GM10266 (cell line): ENCODE results near the gene RAB39A.
"Not testable (repeated sequence)": the region's sequence is repeated elsewhere in the genome, so short reads cannot be mapped to it uniquely, and the experiment has no call there.

ENCODE experiments used
- DNase-seq: peaks from one replicate; pipeline ENCODE4 v3.0.0; 2012; ENCODE audit errors: extremely low spot score
- CTCF ChIP-seq: IDR thresholded peaks from 2 replicates; pipeline ENCODE4 v1.5.1; 2012; ENCODE audit warnings: mild to moderate bottlenecking, low read depth; ENCODE audit not compliant: control insufficient read depth, insufficient read depth; ENCODE audit errors: missing control alignments

Gene RAB39A

GRCh38 chr11:107921997-107922396 is 6.3 kb upstream of the RAB39A start:
- DNase-seq: no peak

GRCh38 chr11:107923519-107923918 is 4.7 kb upstream of the RAB39A start:
- DNase-seq: not testable (repeated sequence)

More at GRCh38 chr11:107921997-107922396, 6.3 kb upstream of the RAB39A start:
- no peak for TF ChIP-seq CTCF

DNA sequence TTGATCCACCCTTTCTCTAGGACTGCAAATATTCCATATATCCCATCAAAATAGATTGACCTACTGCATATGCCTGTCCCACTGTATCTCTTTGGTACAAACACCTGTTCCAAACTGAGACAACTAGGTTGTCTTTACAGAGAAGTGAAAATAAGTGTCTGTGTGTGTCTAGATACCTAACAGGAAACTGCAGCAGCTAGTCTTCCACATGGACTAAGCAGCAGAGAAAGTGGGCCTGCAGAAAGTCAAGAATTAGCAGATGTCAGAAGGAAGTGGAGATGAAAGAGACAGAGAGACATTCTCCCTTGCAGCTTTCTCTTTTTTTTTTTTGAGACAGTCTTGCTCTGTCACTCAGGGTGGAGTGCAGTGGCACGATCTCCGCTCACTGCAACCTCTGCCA is 3.9 kb upstream of the RAB39A start:
- no peak for DNase-seq
- TF ChIP-seq CTCF: no peak

DNA sequence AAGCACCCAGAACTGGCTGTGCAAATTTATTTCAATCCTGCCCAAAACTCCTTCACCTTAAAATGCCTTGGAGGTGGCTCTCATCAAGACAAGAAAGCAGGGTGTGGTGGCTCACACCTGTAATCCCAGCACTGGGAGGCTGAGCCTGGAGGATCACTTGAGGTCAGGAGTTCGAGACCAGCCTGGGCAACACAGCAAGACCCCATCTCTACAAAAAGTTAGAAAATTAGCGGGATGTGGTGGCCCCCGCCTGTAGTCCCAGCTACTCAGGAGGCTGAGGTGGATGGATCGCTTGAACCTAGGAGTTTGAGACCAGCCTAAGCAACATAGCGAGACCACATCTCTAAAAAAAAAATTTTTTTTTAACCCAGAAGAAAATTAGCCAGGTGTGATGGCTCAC is 689 bp upstream of the RAB39A start:
- TF ChIP-seq CTCF: no peak
- no peak for DNase-seq

GRCh38 chr11:107928767-107929507 is 689 bp downstream of the RAB39A start:
- DNase-seq: peak; percentile 48
- TF ChIP-seq CTCF: no peak

DNA sequence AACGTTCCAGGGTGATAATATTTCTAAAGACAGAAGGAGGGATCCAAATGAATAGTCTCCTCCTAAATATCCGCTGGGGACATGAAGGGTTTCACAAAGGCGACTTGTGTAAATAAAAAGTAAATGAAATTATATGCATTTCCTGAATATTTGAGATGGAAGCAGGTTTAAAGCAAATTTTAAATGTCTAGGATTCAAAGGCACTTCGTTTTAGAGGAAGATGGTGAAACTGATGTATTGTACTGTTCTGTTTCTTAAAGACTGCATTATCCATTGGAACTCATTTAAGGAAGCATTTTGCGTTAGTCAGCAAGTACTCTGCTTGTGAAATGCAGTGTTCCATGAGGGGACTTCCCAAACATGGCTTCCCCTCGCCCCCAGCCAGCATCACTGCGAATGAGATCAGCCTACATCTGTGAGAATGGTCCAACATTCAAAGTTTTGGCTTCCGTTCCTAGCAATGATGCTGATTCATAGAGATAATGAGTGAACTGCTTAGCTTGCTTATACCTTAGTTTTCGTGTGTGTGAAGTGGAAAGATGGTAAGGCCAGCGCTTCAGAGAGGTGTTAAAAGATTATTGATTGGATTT is 1.5 kb downstream of the RAB39A start:
- no peak for TF ChIP-seq CTCF
- DNase-seq: peak; percentile 43

DNA sequence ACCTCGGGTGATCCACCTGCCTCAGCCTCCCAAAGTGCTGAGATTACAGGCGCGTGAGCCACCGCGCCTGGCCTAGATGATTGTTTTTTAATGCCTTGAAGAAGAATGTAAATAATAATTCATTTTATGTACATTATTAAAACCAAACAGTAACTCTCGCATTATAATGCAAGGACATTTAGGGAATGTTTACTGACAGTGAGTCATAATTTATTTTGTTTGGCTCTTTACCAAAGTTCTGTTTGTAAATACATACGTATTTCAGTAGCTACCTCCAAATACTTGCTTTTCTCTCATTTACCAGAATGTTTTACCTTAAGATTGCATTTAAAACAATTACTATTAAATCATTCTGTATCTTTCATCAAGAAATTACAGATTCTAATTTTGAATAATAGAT is 3.0 kb downstream of the RAB39A start:
- no peak for DNase-seq
- no peak for TF ChIP-seq CTCF

DNA sequence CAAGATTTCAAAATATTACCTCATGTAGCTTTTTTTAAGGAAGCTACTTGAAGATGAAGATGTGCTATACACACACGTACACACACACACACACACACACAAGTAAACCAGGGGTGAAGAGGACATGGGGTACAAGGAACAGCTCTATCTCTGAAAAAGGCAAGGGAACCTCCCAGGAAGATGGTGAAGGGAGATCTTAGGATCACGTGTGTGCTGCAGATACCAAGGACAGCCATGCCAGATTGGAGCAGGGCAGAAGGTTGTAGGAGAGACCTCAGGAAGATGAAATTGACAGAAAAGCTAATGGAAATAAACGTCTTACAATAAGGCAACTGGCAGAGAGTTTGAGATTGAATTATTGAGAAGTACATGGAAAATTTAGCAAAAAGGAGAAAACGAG is 19.7 kb downstream of the RAB39A start:
- no peak for DNase-seq
- no peak for TF ChIP-seq CTCF

- DNase-seq: not testable (repeated sequence)
Measured at GRCh38 chr11:107948328-107948727, 20.1 kb downstream of the RAB39A start.
